GM12891 (cell line): ENCODE data around the gene ZBTB46.

Source experiments
- DNase-seq: peaks from one replicate; pipeline ENCODE4 v3.0.0; 2011; ENCODE audit warnings: low spot score; ENCODE audit not compliant: insufficient read length
- FAIRE-seq: peaks from 2 replicates; lab custom pipeline; 2011; peaks lifted over from hg19 to GRCh38; lab: Jason Lieb, UNC
- PAX5 ChIP-seq: IDR thresholded peaks from 2 replicates; pipeline ENCODE4 v1.6.1; 2011; ENCODE audit warnings: low read length, moderate library complexity, mild to moderate bottlenecking; ENCODE audit not compliant: insufficient read depth, severe bottlenecking
- POLR2A ChIP-seq: IDR thresholded peaks from 2 replicates; pipeline ENCODE4 v1.6.1; 2011; ENCODE audit warnings: low read depth, low read length, control low read depth
- POLR2AphosphoS5 ChIP-seq: IDR thresholded peaks from 2 replicates; pipeline ENCODE4 v1.6.1; 2011; ENCODE audit warnings: low read depth, low read length, control low read depth
- POU2F2 ChIP-seq: IDR thresholded peaks from 2 replicates; pipeline ENCODE4 v1.6.1; 2011; ENCODE audit warnings: low read depth, mild to moderate bottlenecking, control low read depth, low read length, moderate library complexity
- SPI1 ChIP-seq: IDR thresholded peaks from 2 replicates; pipeline ENCODE4 v1.6.1; 2011; ENCODE audit warnings: low read depth, low read length, control low read depth
- TAF1 ChIP-seq: IDR thresholded peaks from 2 replicates; pipeline ENCODE4 v1.6.1; 2011; ENCODE audit warnings: low read depth, low read length, control low read depth

ZBTB46 gene

GRCh38 chr20:63695424-63696305, 135.4 kb downstream of the ZBTB46 start:
- FAIRE-seq, result no peak

GRCh38 chr20:63694584-63695423, 136.3 kb downstream of the ZBTB46 start:
- FAIRE-seq (no peak), DNase-seq (peak; percentile 18)
- no peak for TF ChIP-seq TAF1
- TF ChIP-seq POU2F2, result no peak
- no peak for TF ChIP-seq POLR2A
- TF ChIP-seq SPI1, result no peak
- no peak for TF ChIP-seq PAX5

More at GRCh38 chr20:63695424-63696305, 135.4 kb downstream of the ZBTB46 start:
- TF ChIP-seq PAX5, result no peak
- no peak for TF ChIP-seq POLR2A
- no peak for TF ChIP-seq TAF1
- no peak for TF ChIP-seq POLR2AphosphoS5
- no peak for TF ChIP-seq SPI1
- no peak for TF ChIP-seq POU2F2
- DNase-seq, result peak; percentile 29

GRCh38 chr20:63693733-63694583, 137.1 kb downstream of the ZBTB46 start:
- DNase-seq (no peak), FAIRE-seq (no peak)
- TF ChIP-seq POLR2A (no peak), POLR2AphosphoS5 (no peak), PAX5 (no peak), SPI1 (no peak), TAF1 (no peak), POU2F2 (no peak)
